Hepatocyte (in vitro differentiated cells): Measurements from ENCODE around the gene ZNF771. TPM values are rescaled to one million over a fixed set of nuclear protein-coding genes. Genes with fewer than 3 reads are reported as not detected.

Experiments
- DNase-seq: peaks from one replicate; pipeline ENCODE4 v3.0.0-alpha.2; 2016; ENCODE audit warnings: low spot score
- H2AFZ ChIP-seq: fragments of 200-600 bp; sonication (generic); 2 replicates; pipeline ENCODE4 v1.6.0; 2016; ENCODE audit warnings: antibody characterized with exemption, mild to moderate bottlenecking
- H3K27ac ChIP-seq: fragments of 200-600 bp; sonication (generic); 2 replicates; pipeline ENCODE4 v1.5.1; 2016; ENCODE audit warnings: mild to moderate bottlenecking
- H3K27me3 ChIP-seq: fragments of 200-600 bp; sonication (generic); 2 replicates; pipeline ENCODE4 v1.6.1; 2016
- H3K36me3 ChIP-seq: fragments of 200-600 bp; sonication (generic); replicated peaks from 2 replicates; pipeline ENCODE4 v1.5.1; 2016; ENCODE audit warnings: low read depth; ENCODE audit not compliant: insufficient read depth
- H3K4me1 ChIP-seq: fragments of 200-600 bp; sonication (generic); 2 replicates; pipeline ENCODE4 v1.5.1; 2016; ENCODE audit warnings: mild to moderate bottlenecking, moderate library complexity; ENCODE audit not compliant: insufficient read depth
- H3K4me2 ChIP-seq: fragments of 200-600 bp; sonication (generic); 2 replicates; pipeline ENCODE4 v1.6.0; 2016
- H3K4me3 ChIP-seq: fragments of 200-600 bp; sonication (generic); 2 replicates; pipeline ENCODE4 v1.5.1; 2016; ENCODE audit warnings: mild to moderate bottlenecking
- H3K79me2 ChIP-seq: fragments of 200-600 bp; sonication (generic); 2 replicates; pipeline ENCODE4 v1.6.0; 2017; ENCODE audit warnings: mild to moderate bottlenecking
- H3K9me2 ChIP-seq: fragments of 200-600 bp; sonication (generic); replicated peaks from 2 replicates; pipeline ENCODE4 v1.6.0; 2017; ENCODE audit warnings: mild to moderate bottlenecking; ENCODE audit not compliant: insufficient read depth
- H3K9me3 ChIP-seq: fragments of 200-600 bp; sonication (generic); 2 replicates; pipeline ENCODE4 v1.5.1; 2016; ENCODE audit warnings: low read depth, mild to moderate bottlenecking
- H4K20me1 ChIP-seq: fragments of 200-600 bp; sonication (generic); 2 replicates; pipeline ENCODE4 v1.6.0; 2016; ENCODE audit warnings: mild to moderate bottlenecking; ENCODE audit not compliant: insufficient read depth, poor library complexity, severe bottlenecking
- CTCF ChIP-seq: fragments of 200-600 bp; sonication (generic); IDR thresholded peaks from 2 replicates; pipeline ENCODE4 v1.5.1; 2016; ENCODE audit warnings: antibody characterized with exemption, mild to moderate bottlenecking; ENCODE audit not compliant: poor library complexity
- EZH2 ChIP-seq: fragments of 200-600 bp; sonication (generic); IDR thresholded peaks from 2 replicates; pipeline ENCODE4 v1.6.1; 2016; ENCODE audit warnings: antibody characterized with exemption, mild to moderate bottlenecking, borderline replicate concordance
- EZH2phosphoT487 ChIP-seq: fragments of 200-600 bp; sonication (generic); IDR thresholded peaks from one replicate; pipeline ENCODE4 v1.6.1; 2018; ENCODE audit warnings: antibody characterized with exemption, mild to moderate bottlenecking, low read depth, moderate library complexity; ENCODE audit not compliant: unreplicated experiment, severe bottlenecking
- WGBS: methylation state at CpG from one replicate; pipeline ENCODE4 v1.1.6; 2016; ENCODE audit warnings: low lambda C conversion rate; ENCODE audit errors: missing lambda C conversion rate; 5-methylcytosine and 5-hydroxymethylcytosine counted together
- polyA plus RNA-seq: library from polyadenylated mRNA; unstranded; fragments of >200 nt; fragmentation: Nextera tagmentation; extraction: Ambion mirVana; gene quantifications from 2 replicates; pipeline ENCODE4 v1.2.1, GENCODE V29; 2016
- total RNA-seq: library from RNA; depleted of rRNA; stranded (reverse); fragments of >200 nt; gene quantifications from 2 replicates; pipeline ENCODE4 v1.2.3, GENCODE V29; 2014

Gene ZNF771
- total and polyA plus RNA-seq, 2 experiments from 2014 or later, result 12.4 to 23.6 TPM

- no peaks in the 10 kb centered on the region for H3K9me3 ChIP-seq
- no peaks in the 10 kb centered on the region for H3K27me3 ChIP-seq
- DNase-seq, result no peak
- no peaks in the 10 kb centered on the region for H3K9me2 ChIP-seq
- H3K79me2 ChIP-seq, result peaks cover 6% of the 10 kb centered on the region
- H3K36me3 ChIP-seq, result no peaks in the 10 kb centered on the region
- no peaks in the 10 kb centered on the region for H4K20me1 ChIP-seq
- TF ChIP-seq CTCF, result no peak
- TF ChIP-seq EZH2, result no peak
- no peak for TF ChIP-seq EZH2phosphoT487
- H3K4me2 ChIP-seq, result no peak overlapping the region
- H3K27ac ChIP-seq, result no peak overlapping the region
- H3K4me1 ChIP-seq, result peaks cover 11% of the 10 kb centered on the region
- WGBS, result 97% methylated on average over 4 of the region's 4 CpGs
- no peak overlapping the region for H3K4me3 ChIP-seq
- no peak overlapping the region for H2AFZ ChIP-seq
These were observed 27.2 kb upstream of the ZNF771 start for GRCh38 chr16:30380072-30380802.

- no peak overlapping the region for H3K27ac ChIP-seq
- no peaks in the 10 kb centered on the region for H3K36me3 ChIP-seq
- H3K9me3 ChIP-seq, result no peaks in the 10 kb centered on the region
- 91% methylated on average over 6 of the region's 6 CpGs for WGBS
- no peak for TF ChIP-seq CTCF
- TF ChIP-seq EZH2phosphoT487, result no peak
- no peak for TF ChIP-seq EZH2
- no peaks in the 10 kb centered on the region for H4K20me1 ChIP-seq
- peaks cover 11% of the 10 kb centered on the region for H3K4me1 ChIP-seq
- H3K27me3 ChIP-seq, result no peaks in the 10 kb centered on the region
- peaks cover 6% of the 10 kb centered on the region for H3K79me2 ChIP-seq
- H3K4me2 ChIP-seq, result no peak overlapping the region
- H2AFZ ChIP-seq, result no peak overlapping the region
- no peak for DNase-seq
- H3K4me3 ChIP-seq, result no peak overlapping the region
- H3K9me2 ChIP-seq, result no peaks in the 10 kb centered on the region
These were observed 26.6 kb upstream of the ZNF771 start for GRCh38 chr16:30380803-30381208.

- H3K79me2 ChIP-seq, result peaks cover 6% of the 10 kb centered on the region
- H3K27me3 ChIP-seq, result no peaks in the 10 kb centered on the region
- H3K36me3 ChIP-seq, result no peaks in the 10 kb centered on the region
- no peak overlapping the region for H3K27ac ChIP-seq
- no peaks in the 10 kb centered on the region for H3K9me2 ChIP-seq
- TF ChIP-seq CTCF (no peak), EZH2 (no peak), EZH2phosphoT487 (no peak)
- no peak overlapping the region for H3K4me3 ChIP-seq
- 89% methylated on average over 13 of the region's 13 CpGs for WGBS
- no peak overlapping the region for H2AFZ ChIP-seq
- DNase-seq, result no peak
- H3K4me2 ChIP-seq, result no peak overlapping the region
- H3K4me1 ChIP-seq, result peaks cover 11% of the 10 kb centered on the region
- no peaks in the 10 kb centered on the region for H4K20me1 ChIP-seq
- no peaks in the 10 kb centered on the region for H3K9me3 ChIP-seq
These were observed 25.9 kb upstream of the ZNF771 start for GRCh38 chr16:30381291-30382041.
